Kasumi-1 (cell line): ENCODE data around the gene PROX1.
"Not testable (repeated sequence)": the region's sequence is repeated elsewhere in the genome, so short reads cannot be mapped to it uniquely, and the experiment has no call there.

Source experiments
- DNase-seq, 2 experiments: peaks; one replicate each; lab custom pipeline; 2025; lab: John Stamatoyannopoulos, UW

Gene PROX1

GRCh38 chr1:214072426-214073157 lies 84.8 kb downstream of the PROX1 start:
- DNase-seq = no peak

GRCh38 chr1:214074477-214074876 lies 86.7 kb downstream of the PROX1 start:
- DNase-seq = no peak

- DNase-seq = no peak
These were observed 87.7 kb downstream of the PROX1 start for GRCh38 chr1:214075305-214075998.

GRCh38 chr1:214075999-214076707 lies 88.4 kb downstream of the PROX1 start:
- no peak for DNase-seq

- DNase-seq = no peak
These were observed 88.9 kb downstream of the PROX1 start for GRCh38 chr1:214076708-214077065.

- no peak for DNase-seq
These were observed 91.2 kb downstream of the PROX1 start for GRCh38 chr1:214078950-214079349.

- DNase-seq = no peak
These were observed 97.6 kb downstream of the PROX1 start for GRCh38 chr1:214085325-214085724.

- no peak for DNase-seq
These were observed 99.2 kb downstream of the PROX1 start for GRCh38 chr1:214086945-214087344.

GRCh38 chr1:214089003-214089402 lies 101.2 kb downstream of the PROX1 start:
- not testable (repeated sequence) for DNase-seq
